Eye (tissue), 1 donor: ENCODE measurements around the gene VPS37B.
"Not testable (repeated sequence)": the region's sequence is repeated elsewhere in the genome, so short reads cannot be mapped to it uniquely, and the experiment has no call there.

Experiments used
- DNase-seq: peaks from one replicate; pipeline ENCODE4 v3.0.0-alpha.2; 2015

Gene VPS37B

DNA sequence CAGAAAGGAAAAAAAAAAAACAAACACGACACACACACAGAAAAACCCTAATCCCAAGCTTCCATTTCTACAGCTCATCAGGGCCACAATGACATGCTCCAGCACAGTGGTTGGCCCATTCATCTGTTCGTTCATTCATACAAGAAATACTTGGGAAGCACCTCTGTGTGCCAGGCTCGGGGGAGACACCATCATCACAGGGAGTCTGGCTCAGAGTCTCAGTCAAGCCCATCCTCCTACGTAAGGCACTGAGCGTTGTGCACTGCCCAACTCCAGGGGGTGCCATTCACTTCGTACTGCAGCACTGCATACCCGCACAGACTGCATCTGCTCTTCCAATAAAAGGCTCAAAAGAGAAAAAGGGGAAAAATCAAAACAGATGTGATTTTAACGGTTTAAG, 15.3 kb downstream of the VPS37B start:
- DNase-seq, result peak; percentile 73

GRCh38 chr12:122880155-122880667, 15.7 kb downstream of the VPS37B start:
- DNase-seq, result no peak

DNA sequence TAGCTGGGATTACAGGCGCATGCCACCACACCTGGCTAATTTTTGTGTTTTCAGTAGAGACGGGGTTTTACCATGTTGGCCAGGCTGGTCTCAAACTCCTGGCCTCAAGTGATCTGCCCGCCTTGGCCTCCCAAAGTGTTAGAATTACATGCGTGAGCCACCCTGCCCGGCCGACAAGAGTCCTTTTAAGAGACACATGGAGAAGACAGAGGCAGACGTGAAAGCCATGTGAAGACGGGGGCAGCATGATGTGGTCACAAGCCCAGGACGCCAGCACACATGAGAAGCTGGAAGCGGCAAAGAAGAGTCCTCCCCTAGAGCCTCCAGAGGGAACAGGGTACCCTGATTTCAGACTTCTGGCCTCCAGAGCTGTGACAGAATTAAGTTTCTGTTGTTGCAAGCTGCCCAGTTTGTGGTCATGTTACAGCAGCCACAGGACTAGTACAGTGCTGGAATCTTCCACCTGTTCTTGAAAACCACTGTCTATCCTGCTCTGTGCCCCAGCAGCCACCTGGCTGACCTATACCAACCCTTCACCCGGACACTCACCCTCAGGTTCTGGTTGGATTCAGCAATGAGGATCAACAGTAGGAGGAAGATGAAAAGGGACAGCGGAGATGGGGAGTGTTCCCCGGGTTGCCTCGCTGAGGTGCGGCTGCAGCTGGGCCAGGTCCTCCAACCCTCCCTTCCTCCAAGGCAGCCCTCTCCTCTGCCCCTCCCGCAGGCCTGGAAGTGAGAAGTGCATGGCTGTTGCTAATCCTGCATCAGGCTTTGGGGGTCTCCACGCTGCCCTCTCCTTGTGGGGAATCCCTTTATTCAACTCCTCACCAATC, 16.9 kb downstream of the VPS37B start:
- no peak for DNase-seq

DNA sequence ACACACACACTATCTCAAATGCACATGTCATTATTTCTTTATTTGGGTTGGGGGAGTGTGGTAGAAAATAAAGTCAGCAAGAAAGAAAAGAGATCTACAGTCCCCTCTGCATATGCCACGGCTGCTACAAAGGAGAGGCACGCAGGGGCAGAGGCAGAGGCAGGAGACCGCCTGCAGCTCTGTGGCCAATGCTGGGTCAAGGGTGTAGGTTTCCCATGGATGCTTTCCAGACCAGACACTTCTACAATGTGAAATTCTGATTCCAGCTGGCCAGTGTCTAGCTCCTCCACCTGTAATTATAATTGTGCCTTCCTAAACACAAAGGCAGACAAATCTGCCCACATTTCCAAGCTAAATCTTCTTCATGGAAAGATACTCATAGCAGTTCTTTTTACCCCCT, 19.2 kb downstream of the VPS37B start:
- no peak for DNase-seq

DNA sequence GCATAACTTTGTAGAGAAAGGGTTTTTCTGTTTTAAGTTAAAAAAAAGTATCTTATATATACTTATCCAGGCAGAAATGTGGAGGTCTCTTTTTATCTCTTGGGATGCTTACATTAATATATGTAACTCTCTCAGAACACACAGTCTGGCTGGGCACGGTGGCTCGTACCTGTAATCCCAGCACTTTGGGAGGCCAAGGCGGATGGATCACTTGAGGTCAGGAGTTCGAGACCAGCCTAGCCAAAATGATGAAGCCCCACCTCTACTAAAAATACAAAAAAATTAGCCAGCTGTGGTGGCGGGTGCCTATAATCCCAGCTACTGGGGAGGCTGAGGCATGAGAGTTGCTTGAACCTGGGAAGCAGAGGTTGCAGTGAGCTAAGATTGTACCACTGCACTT, 19.6 kb downstream of the VPS37B start:
- DNase-seq, result not testable (repeated sequence)

DNA sequence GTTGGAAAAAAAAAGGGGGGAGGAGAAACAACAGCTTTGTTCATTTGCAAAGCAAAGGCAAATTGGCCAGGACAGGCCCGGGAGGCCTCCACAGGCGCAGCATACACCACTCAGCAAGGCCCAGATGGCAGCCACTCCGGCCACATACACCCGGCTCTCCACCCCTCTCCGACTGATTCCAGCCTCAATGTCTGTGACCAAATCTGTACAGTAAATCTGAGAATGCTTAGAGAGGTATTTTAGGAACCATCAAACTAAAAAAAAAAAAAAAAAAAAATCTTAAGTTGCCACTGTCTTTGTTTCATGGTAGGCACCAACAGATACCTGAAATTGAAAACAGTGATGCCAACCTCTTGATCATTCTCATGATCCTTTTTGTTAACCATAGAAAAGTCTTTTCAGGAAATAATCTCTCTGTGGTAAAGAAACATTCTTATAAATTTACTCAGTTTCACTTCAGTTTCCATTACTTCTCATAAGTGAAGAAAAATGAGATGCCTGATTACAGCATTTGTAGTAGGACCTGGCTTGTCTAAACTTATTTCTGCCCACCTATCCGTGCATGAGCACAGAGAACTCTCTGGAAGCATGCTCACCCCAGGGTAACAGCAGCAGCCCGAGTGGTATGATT, 20.2 kb downstream of the VPS37B start:
- peak; percentile 66 for DNase-seq

DNA sequence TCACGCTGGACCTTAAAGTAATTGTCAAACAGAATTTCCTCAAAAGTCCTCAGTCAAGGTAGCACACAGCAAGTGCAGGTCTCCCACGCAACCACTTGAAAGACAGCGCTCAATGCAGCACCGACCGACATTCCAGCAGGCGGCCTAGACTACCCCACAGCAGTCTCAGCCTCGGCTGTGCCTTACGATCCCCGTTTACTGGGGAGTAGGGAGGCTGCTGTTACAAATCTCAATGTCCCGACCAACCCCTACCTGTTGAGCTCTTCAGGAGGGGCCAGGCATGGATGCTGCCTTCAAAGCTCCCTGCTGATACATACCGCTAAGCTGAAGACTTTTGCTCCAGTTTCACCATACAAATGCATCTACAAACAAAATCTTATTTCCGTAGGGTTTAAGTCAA, 21.8 kb downstream of the VPS37B start:
- peak; percentile 37 for DNase-seq

DNA sequence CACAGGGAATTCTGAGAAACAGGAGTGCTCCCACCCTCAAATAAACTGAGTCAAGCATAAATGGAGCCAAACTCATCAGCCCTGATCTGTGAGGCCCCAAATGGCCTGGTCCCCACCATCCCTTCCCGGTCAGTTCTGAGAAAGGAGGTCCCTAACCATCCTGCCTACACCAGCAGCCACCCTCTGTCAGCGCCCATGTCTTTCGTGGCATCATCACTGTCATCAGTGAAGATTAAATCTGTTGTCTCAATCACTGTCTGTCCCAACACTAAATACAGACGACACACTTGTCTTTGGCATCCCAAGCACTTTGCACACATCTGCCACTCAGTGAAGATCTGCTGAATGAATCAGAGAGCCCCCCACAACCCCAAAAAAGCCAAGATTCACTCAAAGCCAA, 22.4 kb downstream of the VPS37B start:
- no peak for DNase-seq

DNA sequence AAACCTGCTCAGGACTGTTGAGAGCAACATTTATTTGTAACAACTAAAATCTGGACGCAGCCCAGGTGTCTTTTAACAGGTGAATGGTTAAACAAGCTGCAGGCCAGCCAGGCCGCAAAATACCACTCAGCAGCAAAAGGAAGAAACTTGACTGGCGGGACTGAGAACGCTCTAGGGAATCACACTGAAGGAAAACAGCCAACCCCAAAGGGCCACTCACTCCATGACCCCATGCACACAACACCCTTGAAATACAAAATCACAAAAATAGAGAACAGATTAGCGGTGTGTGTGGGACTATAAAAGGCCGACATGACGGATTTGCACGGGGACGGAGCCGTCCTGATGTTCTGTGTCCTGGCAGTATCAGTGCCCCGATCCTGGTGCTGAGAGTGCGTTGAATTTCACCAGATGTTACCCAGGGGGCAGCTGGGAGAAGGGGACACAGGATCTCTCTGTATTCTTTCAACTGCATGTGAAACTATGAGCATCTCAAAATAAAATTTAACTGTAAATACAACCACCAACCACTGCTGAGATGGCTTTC, 23.0 kb downstream of the VPS37B start:
- DNase-seq, result peak; percentile 55

DNA sequence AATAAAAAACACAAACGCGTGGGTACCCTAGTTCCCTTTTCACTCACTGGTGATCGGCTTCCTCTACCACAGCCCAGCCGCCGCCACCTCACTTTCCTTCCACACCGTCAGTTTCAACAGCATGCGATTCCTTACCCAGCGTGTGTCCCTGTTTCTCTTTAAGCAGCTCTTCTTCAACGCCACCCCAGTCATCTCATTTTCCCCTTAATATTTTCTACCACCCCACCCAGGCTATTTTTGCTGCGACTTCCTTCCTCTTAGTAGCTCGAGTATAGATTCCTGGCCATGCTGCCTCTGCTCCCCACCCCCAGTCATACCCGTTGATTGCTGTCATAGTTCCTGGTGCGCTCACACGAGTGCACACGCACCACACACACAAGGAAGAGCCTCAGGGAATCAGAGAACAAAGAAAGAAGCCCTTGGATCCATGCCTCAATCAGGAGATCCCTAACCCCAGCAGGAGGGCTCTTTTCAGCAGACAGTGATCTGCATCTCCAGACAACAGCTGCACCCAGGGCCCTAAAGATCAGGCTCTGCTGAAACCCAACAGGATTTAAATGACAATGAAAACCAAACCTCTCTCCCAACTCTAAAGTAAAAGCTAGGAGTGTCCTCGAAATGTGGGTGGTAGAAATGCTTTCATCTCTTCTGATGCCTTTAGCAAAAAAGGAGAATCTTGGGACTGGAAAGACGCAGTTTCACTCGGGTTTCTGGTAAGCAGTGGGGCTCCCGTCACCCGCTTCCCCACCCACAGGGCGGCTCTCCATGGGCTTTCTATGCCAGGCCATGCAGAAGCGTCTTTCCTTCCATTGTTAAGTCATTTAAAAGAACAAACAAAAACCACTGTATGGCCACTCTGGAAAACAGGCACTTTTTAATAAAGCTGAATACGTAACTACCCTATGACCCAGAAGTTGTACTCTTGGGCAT, 23.8 kb downstream of the VPS37B start:
- DNase-seq, result peak; percentile 94

DNA sequence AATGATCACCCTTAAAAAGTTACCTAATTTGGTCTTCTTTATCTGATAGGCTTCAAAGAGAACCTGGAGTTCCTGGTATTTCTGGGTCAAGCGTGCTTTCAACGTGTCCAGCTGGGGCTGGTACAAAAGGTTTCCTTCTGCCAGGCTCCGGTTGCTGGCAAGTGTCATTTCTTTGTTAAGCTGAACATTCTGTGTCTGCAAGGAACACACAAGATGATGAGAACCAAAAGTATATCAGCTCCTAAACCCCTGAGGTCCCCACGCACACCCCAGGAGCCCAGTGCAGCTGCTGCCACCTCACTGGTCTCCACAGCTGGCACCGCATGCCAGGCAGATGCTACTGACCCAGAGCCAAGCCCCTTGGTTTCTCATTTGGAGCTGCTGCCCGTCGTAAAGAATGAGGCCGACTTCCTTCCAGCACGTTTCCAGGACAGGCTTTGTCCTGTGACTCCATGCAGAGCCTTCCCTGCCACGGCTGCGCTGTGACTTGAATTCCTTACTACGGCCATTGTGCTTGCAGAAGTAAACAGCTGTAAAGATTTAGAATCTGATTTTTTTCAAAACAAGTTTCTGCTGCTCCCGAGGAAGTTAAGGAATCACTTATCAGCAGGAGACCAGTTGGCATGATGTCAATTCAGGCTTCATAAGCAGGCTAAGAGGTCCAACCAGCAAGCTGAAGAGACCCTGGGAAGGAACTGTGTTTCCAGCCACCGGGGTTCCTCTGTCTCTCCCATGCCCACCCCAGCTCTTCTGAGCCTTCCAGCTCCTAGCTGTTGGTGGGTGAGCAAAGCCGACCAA, 24.9 kb downstream of the VPS37B start:
- peak; percentile 76 for DNase-seq

GRCh38 chr12:122870163-122870842, 25.6 kb downstream of the VPS37B start:
- DNase-seq, result no peak

DNA sequence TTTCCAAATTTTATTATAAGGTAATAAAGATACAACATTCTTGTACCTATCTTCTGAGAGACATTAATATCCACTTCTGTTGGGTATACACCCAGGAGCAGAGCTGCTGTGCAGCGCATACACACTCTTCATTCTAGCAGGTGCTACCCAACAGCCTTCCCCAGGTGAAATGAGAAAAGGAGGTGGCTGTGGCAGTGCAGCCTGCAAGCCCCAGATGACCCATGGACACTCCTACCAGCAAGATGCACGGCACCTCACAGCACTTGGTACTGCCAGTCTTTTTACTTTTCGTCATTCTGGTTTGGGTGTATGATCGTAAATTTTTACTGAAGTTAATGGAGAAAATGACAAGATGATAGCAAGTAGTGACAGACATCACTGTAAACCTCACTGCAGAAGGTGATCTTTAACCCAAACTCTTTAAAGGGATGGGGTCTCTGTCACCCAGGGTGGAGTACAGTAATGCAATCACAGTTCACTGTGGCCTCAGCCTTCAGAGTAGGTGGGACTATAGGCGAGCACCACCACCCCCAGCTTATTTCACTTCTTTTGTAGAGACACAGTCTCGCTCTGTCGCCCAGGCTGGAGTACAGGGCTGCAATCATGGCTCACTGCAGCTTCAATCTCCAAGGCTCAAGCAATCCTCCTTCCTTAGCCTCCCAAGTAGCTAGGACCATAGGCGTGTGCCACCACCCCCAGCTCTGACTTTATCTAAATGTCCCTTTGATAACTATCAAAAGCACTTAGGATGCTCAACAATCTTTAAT, 26.5 kb downstream of the VPS37B start:
- no peak for DNase-seq

DNA sequence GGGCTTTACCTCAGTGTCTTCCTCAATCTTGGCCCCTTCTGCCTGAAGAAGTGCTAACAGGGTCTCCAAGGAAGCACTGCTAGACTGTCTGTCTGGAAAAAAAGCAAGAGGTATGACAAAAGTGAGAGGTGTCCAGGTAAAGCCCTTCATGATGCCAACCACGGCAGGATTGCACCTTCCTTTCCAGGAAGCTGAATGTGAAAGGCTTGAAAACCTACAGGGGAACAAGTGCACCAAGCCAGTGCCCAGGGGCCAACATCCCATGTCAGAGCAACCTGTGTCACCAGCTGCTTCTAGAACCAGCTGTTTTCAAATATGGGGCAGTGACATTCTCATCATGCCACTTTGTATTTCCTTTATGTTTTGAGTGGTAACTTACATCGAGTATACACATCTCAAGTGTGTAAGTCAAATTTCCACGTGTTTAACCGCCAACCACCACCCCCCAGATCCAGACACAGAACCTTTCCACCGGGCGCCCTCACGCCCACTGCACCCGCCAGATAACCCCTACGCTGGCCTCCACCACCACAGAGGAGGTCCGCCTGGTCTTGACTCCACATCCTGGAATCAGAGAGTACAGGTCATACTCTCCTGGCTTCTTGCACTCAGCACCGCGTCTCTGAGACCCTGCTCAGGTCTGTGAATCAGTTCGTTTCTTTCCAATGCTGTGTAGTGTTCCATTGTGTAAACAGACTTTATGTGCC, 27.3 kb downstream of the VPS37B start:
- no peak for DNase-seq

DNA sequence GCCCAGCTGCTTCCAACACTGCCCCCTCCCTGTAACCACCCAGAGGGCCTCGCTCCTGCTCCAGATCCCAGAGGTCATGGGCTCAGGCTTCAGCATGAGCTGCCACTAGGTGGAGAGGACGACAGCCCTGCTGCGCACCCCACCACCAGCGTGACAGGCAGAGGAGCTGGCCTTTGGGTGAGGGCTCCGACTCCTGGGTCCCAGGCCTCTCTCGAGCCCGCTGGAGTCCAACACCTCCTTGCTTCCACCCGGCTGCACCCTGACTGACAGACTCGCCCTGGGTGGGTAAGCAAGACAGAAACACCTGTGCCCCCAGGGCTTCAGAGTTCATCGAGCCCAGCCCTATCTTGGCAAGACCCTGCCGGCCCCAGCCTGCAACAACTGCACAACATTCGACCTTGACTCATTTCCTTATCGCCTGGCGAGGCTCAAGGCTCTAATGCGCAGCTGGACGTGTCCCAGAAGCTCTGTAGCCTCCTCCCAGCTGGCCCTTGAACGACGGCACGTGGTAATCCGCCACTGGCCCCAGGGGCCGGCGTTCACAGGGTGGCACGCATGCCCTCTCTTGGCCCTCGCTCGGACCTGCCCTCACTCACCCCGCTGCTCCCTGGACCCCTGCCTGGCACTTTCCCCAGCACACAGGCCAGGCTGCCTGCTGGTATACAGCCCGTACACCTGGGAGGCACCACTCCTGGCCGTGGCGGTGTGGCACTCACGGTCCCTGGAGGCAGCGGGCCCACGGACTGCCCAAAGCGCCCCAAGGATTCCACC, 28.0 kb downstream of the VPS37B start:
- DNase-seq, result no peak

- no peak for DNase-seq
These were observed 28.8 kb downstream of the VPS37B start for GRCh38 chr12:122866950-122867607.

DNA sequence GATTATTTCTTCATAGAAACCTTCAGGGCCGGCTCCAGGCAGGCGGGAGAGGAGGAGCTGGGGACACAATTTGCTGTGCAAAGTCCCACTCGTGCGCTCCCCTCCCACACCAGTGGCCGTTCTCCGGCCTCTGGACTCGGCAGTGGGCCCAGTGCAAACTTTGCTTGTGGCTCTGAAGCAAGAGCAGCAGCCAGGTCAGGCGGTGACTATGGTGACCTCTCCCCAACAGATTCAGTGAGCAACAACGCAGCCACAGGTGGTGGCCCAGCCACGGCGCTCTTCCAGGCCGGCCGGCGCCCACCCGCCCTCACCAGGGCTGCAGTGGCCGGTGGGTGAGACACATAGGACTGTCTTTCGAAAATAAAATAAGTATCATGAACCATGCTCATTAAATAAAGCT, 29.5 kb downstream of the VPS37B start:
- no peak for DNase-seq
